ENCODE results near the gene CMTM2. TPM values are rescaled to one million over a fixed set of nuclear protein-coding genes. Genes with fewer than 3 reads are reported as not detected.
A peak's percentile ranks its signal among the peaks of the same experiment; 100 is the strongest.

CMTM2 gene
- total RNA-seq, 2 experiments from 2014 or later, result not detected

GRCh38 chr16:66548068-66548467 is 31.2 kb upstream of the CMTM2 start:
- POLR2A ChIA-PET, result interaction anchor here (1.4 to 8.2 kb wide), 3 partner anchors 12 to 56 kb away, joined by 3 to 124 read pairs (median 5); partner anchors contain the start of gene CMTM3
- CTCF ChIA-PET, result interaction anchor here (0.9 to 1.9 kb wide), 3 partner anchors 14 to 41 kb away, joined by 3 to 5 read pairs (median 5); no protein-coding TSS in a partner anchor
- ATAC-seq (ENCODE audit: poor library complexity) (no peak), DNase-seq (no peak)
- no peak for TF ChIP-seq CTCF (IDR thresholded peaks at IDR 0.05)
- Histone ChIP-seq H3K9me3 (ENCODE audit: control insufficient read depth in 1 of 2, insufficient read depth in 1 of 2, low read length in 2 of 2) (no peaks in the 10 kb centered on the region), H3K36me3 (ENCODE audit: insufficient read depth, low read length) (no peaks in the 10 kb centered on the region), H3K27ac (ENCODE audit: low read depth in 1 of 2, low read length in 2 of 2) (peak overlapping the region in 1 of 2 donors; percentile 21), H3K4me1 (ENCODE audit: insufficient read depth, low read length) (peaks cover 50% of the 10 kb centered on the region), H3K4me3 (ENCODE audit: low read length) (no peak overlapping the region), H3K27me3 (ENCODE audit: control insufficient read depth in 1 of 2, insufficient read depth in 2 of 2, low read length in 2 of 2) (no peaks in the 10 kb centered on the region)
- H3K27me3 Mint-ChIP-seq, result no peaks in the 10 kb centered on the region
- peaks cover 57% of the 10 kb centered on the region for H3K4me1 Mint-ChIP-seq (ENCODE audit: low read depth)
- H3K4me3 Mint-ChIP-seq, result peak overlapping the region; percentile 81
- intact Hi-C loops (cut with DNase I, micrococcal nuclease), result loop anchor here (2.0 kb wide), 2 partner anchors 21 to 23 kb away; no protein-coding TSS in a partner anchor
- no peaks in the 10 kb centered on the region for H3K9me3 Mint-ChIP-seq
- H3K36me3 Mint-ChIP-seq (ENCODE audit: low read depth), result peaks cover 14% of the 10 kb centered on the region
- peak overlapping the region; percentile 80 for H3K27ac Mint-ChIP-seq

GRCh38 chr16:66548868-66549267 is 30.4 kb upstream of the CMTM2 start:
- ChIA-PET CTCF (interaction anchor here (0.9 to 1.9 kb wide), 2 partner anchors 14 to 21 kb away, joined by 3 to 5 read pairs; no protein-coding TSS in a partner anchor), POLR2A (interaction anchor here (0.6 to 8.2 kb wide), 6 partner anchors 13 to 187 kb away, joined by 3 to 124 read pairs (median 4); partner anchors contain the start of gene CMTM3)
- intact Hi-C loops (cut with DNase I, micrococcal nuclease), result loop anchor here (2.0 kb wide), 2 partner anchors 22 to 24 kb away; no protein-coding TSS in a partner anchor
- Mint-ChIP-seq H3K9me3 (no peaks in the 10 kb centered on the region), H3K4me1 (ENCODE audit: low read depth) (peaks cover 65% of the 10 kb centered on the region), H3K27me3 (no peaks in the 10 kb centered on the region), H3K36me3 (ENCODE audit: low read depth) (peaks cover 21% of the 10 kb centered on the region), H3K27ac (peak overlapping the region; percentile 80), H3K4me3 (peak overlapping the region; percentile 81)
- Histone ChIP-seq H3K4me1 (ENCODE audit: insufficient read depth, low read length) (peaks cover 57% of the 10 kb centered on the region), H3K4me3 (ENCODE audit: low read length) (peak overlapping the region; percentile 64), H3K36me3 (ENCODE audit: insufficient read depth, low read length) (no peaks in the 10 kb centered on the region), H3K27me3 (ENCODE audit: control insufficient read depth in 1 of 2, insufficient read depth in 2 of 2, low read length in 2 of 2) (no peaks in the 10 kb centered on the region), H3K27ac (ENCODE audit: low read depth in 1 of 2, low read length in 2 of 2) (peak overlapping the region; percentile 73 to 86), H3K9me3 (ENCODE audit: control insufficient read depth in 1 of 2, insufficient read depth in 1 of 2, low read length in 2 of 2) (no peaks in the 10 kb centered on the region)
- no peak for DNase-seq
- TF ChIP-seq CTCF (IDR thresholded peaks at IDR 0.05), result no peak
- ATAC-seq (ENCODE audit: poor library complexity), result no peak

- POLR2A ChIA-PET, result interaction anchor here (0.6 to 8.2 kb wide), 6 partner anchors 14 to 187 kb away, joined by 3 to 124 read pairs (median 7); partner anchors contain the start of gene CMTM3
- CTCF ChIA-PET, result interaction anchor here (1.3 to 4.8 kb wide), 2 partner anchors 13 to 101 kb away, joined by 4 to 32 read pairs; no protein-coding TSS in a partner anchor
- Mint-ChIP-seq H3K9me3 (no peaks in the 10 kb centered on the region), H3K27ac (peak within 1 kb of the TSS; percentile 93), H3K36me3 (ENCODE audit: low read depth) (peaks cover 28% of the 10 kb centered on the region), H3K4me3 (peak within 1 kb of the TSS; percentile 92), H3K4me1 (ENCODE audit: low read depth) (peaks cover 65% of the 10 kb centered on the region), H3K27me3 (no peaks in the 10 kb centered on the region)
- Histone ChIP-seq H3K4me1 (ENCODE audit: insufficient read depth, low read length) (peaks cover 63% of the 10 kb centered on the region), H3K4me3 (ENCODE audit: low read length) (peak within 1 kb of the TSS; percentile 64), H3K27ac (ENCODE audit: low read depth in 1 of 2, low read length in 2 of 2) (peak within 1 kb of the TSS; percentile 73 to 86), H3K27me3 (ENCODE audit: control insufficient read depth in 1 of 2, insufficient read depth in 2 of 2, low read length in 2 of 2) (no peaks in the 10 kb centered on the region), H3K36me3 (ENCODE audit: insufficient read depth, low read length) (no peaks in the 10 kb centered on the region), H3K9me3 (ENCODE audit: control insufficient read depth in 1 of 2, insufficient read depth in 1 of 2, low read length in 2 of 2) (no peaks in the 10 kb centered on the region)
- DNase-seq (peak; percentile 13 to 73 (median 39)), ATAC-seq (ENCODE audit: poor library complexity) (peak; percentile 10)
- intact Hi-C loops (cut with DNase I, micrococcal nuclease), result loop anchor here (2.0 to 5.0 kb wide), 5 partner anchors 23 to 38 kb away; no protein-coding TSS in a partner anchor
- no peak for TF ChIP-seq CTCF (IDR thresholded peaks at IDR 0.05)
These were observed 29.8 kb upstream of the CMTM2 start, which contains the start of gene TK2 for GRCh38 chr16:66549284-66550131. TSS of gene TK2 (minus strand) at chr16:66550122. CDS start at chr16:66550061, 61 bp downstream.

Measured in CD4-positive, alpha-beta T cell (primary cell).